Aorta (tissue), 5 donors: Measurements from ENCODE around the gene MTHFR. TPM values are rescaled to one million over a fixed set of nuclear protein-coding genes. Genes with fewer than 3 reads are reported as not detected.
A peak's percentile ranks its signal among the peaks of the same experiment; 100 is the strongest.

Experiments used
- ATAC-seq: fragments of 200-7000 bp; cut with Tn5 transposase; one replicate; pipeline ENCODE4 v1.9.1; 2022; ENCODE audit warnings: moderate library complexity; ENCODE audit not compliant: low FRiP score
- DNase-seq, 2 donors: peaks; one replicate each; pipeline ENCODE4 v3.0.0-alpha.2; 2020
- H3K27ac ChIP-seq, 2 donors: one replicate each; pipeline ENCODE4 v1.5.1; 2013; ENCODE audit warnings: low read length in 2 of 2, mild to moderate bottlenecking in 2 of 2, moderate library complexity in 2 of 2, control low read depth in 1 of 2, inconsistent platforms in 1 of 2, low read depth in 1 of 2
- H3K27me3 ChIP-seq, 2 donors: one replicate each; pipeline ENCODE4 v1.6.1; 2013; ENCODE audit warnings: control low read depth in 1 of 2, low read length in 1 of 2, mild to moderate bottlenecking in 1 of 2, moderate library complexity in 1 of 2; ENCODE audit not compliant: insufficient read depth in 2 of 2, control insufficient read depth in 1 of 2
- H3K36me3 ChIP-seq, 2 donors: one replicate each; pipeline ENCODE4 v1.6.1; 2013; ENCODE audit warnings: control low read depth in 1 of 2, low read length in 1 of 2, mild to moderate bottlenecking in 1 of 2; ENCODE audit not compliant: insufficient read depth in 2 of 2, control insufficient read depth in 1 of 2
- H3K4me1 ChIP-seq, 2 donors: one replicate each; pipeline ENCODE4 v1.6.1; 2013; ENCODE audit warnings: low read length in 2 of 2, control low read depth in 1 of 2, mild to moderate bottlenecking in 1 of 2, moderate library complexity in 1 of 2; ENCODE audit not compliant: insufficient read depth in 2 of 2, control insufficient read depth in 1 of 2
- H3K4me3 ChIP-seq, 2 donors: one replicate each; pipeline ENCODE4 v1.5.1; 2013; ENCODE audit warnings: low read length in 2 of 2, control low read depth in 1 of 2, mild to moderate bottlenecking in 1 of 2
- H3K9me3 ChIP-seq: one replicate; pipeline ENCODE4 v1.6.1; 2013; ENCODE audit warnings: mild to moderate bottlenecking, low read length; ENCODE audit not compliant: control insufficient read depth
- WGBS, 2 donors: extraction: QIAGEN DNeasy Blood & Tissue Kit; methylation state at CpG; one replicate each; pipeline ENCODE4 v1.1.7; 2013; 5-methylcytosine and 5-hydroxymethylcytosine counted together
- intact Hi-C, 2 donors: fragments of 100-400 bp; cut with DNase I; formaldehyde crosslinking; loops; one replicate each; pipeline versions ENCODE4 v1.14.2 to v1.15.0; 2022
- polyA plus RNA-seq, 2 donors: library from polyadenylated mRNA; stranded (reverse); fragments of 200-250 nt; gene quantifications; one replicate each; pipeline ENCODE4 v1.2.3, GENCODE V29; 2013
- total RNA-seq, 2 donors: library from RNA; stranded (reverse); fragmentation: NEBNext Ultra II Directional; extraction: Animal tissue kit (Norgen Biotek cat#: 25700); gene quantifications; one replicate each; pipeline ENCODE4 v1.2.1, GENCODE V29; 2021
- donor health status: healthy with polysubstance abuse.
- donor health status: Bipolar disorder and iron deficiency.
- donor health status: DM: no; HTN: no; CAD: no.
- donor health status: DM: no; HTN: no; CAD: no.
- donor health status: DM: yes; HTN: yes; CAD: no.

The MTHFR gene
- total and polyA plus RNA-seq, 4 donors = 4.6 to 53.0 (median 27.1) TPM

- Histone ChIP-seq H3K4me3 (no peak overlapping the region), H3K4me1 (no peaks in the 10 kb centered on the region), H3K36me3 (no peaks in the 10 kb centered on the region), H3K27me3 (no peaks in the 10 kb centered on the region), H3K27ac (no peak overlapping the region), H3K9me3 (no peaks in the 10 kb centered on the region)
- ATAC-seq = no peak
- intact Hi-C loops = no loop called here
- DNase-seq = no peak
- 67 to 75% methylated on average over 15 of the region's 15 CpGs for WGBS, 2 donors
Measured at GRCh38 chr1:11740258-11741192, 65.2 kb downstream of the MTHFR start.

GRCh38 chr1:11738783-11739182, 67.0 kb downstream of the MTHFR start:
- H3K4me3 ChIP-seq = no peak overlapping the region
- H3K9me3 ChIP-seq = no peaks in the 10 kb centered on the region
- H3K27ac ChIP-seq = no peak overlapping the region
- no peak for ATAC-seq
- DNase-seq = no peak
- H3K4me1 ChIP-seq = no peaks in the 10 kb centered on the region
- 87 to 90% methylated on average over 6 of the region's 6 CpGs for WGBS, 2 donors
- intact Hi-C loops = loop anchor here (5.0 kb wide), 3 partner anchors 49 to 69 kb away; partner anchors contain the start of genes CLCN6 (in 1 of the 2) and MTHFR (in 1 of the 2)
- H3K27me3 ChIP-seq = no peaks in the 10 kb centered on the region
- no peaks in the 10 kb centered on the region for H3K36me3 ChIP-seq

GRCh38 chr1:11738096-11738495, 67.7 kb downstream of the MTHFR start:
- H3K4me3 ChIP-seq = no peak overlapping the region
- ATAC-seq (no peak), DNase-seq (no peak)
- H3K9me3 ChIP-seq = no peaks in the 10 kb centered on the region
- WGBS, 2 donors = 75 to 84% methylated on average over 2 of the region's 2 CpGs
- no peaks in the 10 kb centered on the region for H3K36me3 ChIP-seq
- no peaks in the 10 kb centered on the region for H3K27me3 ChIP-seq
- H3K27ac ChIP-seq = no peak overlapping the region
- intact Hi-C loops = loop anchor here (5.0 kb wide), 3 partner anchors 49 to 69 kb away; partner anchors contain the start of genes CLCN6 (in 1 of the 2) and MTHFR (in 1 of the 2)
- no peaks in the 10 kb centered on the region for H3K4me1 ChIP-seq

GRCh38 chr1:11736746-11737639, 68.8 kb downstream of the MTHFR start:
- ATAC-seq = peak; percentile 67
- H3K27ac ChIP-seq = no peak overlapping the region
- DNase-seq = peak; percentile 72 to 89
- H3K4me1 ChIP-seq = no peaks in the 10 kb centered on the region
- H3K4me3 ChIP-seq = peak overlapping the region; percentile 69
- H3K27me3 ChIP-seq = no peaks in the 10 kb centered on the region
- H3K9me3 ChIP-seq = no peaks in the 10 kb centered on the region
- 16% methylated on average over 15 of the region's 15 CpGs for WGBS, 2 donors
- H3K36me3 ChIP-seq = no peaks in the 10 kb centered on the region
- intact Hi-C loops = loop anchor here (5.0 kb wide), 3 partner anchors 50 to 70 kb away; partner anchors contain the start of genes CLCN6 (in 1 of the 2) and MTHFR (in 1 of the 2)

- no peaks in the 10 kb centered on the region for H3K27me3 ChIP-seq
- H3K4me1 ChIP-seq = no peaks in the 10 kb centered on the region
- intact Hi-C loops = loop anchor here (5.0 kb wide), 3 partner anchors 51 to 71 kb away; partner anchors contain the start of genes CLCN6 (in 1 of the 2) and MTHFR (in 1 of the 2)
- peak within 1 kb of the TSS; percentile 19 to 55 for H3K27ac ChIP-seq
- DNase-seq = peak; percentile 98 to 99
- H3K36me3 ChIP-seq = no peaks in the 10 kb centered on the region
- 1% methylated on average over 56 to 59 of the region's 59 CpGs for WGBS, 2 donors
- peak; percentile 95 for ATAC-seq
- H3K4me3 ChIP-seq = peak within 1 kb of the TSS; percentile 69
- no peaks in the 10 kb centered on the region for H3K9me3 ChIP-seq
Measured at GRCh38 chr1:11735854-11736745, 69.7 kb downstream of the MTHFR start, which contains the start of gene AGTRAP. Gene AGTRAP (plus strand): TSS chr1:11736136. CDS start chr1:11736209, 73 bp downstream.

Other genes with a start within 250 kb of the MTHFR start
- 1 to 10 TPM; 1.7 to 9.8 TPM for gene FBXO2, start 151.5 kb downstream of the MTHFR start, total RNA-seq
- 1 to 10 TPM in 1 of 2 donors, under 1 TPM in 1; 0.87 to 7.3 TPM for gene FBXO2, start 151.5 kb downstream of the MTHFR start, polyA plus RNA-seq
- 10 to 100 TPM; 10.4 to 29.0 TPM for gene FBXO44, start 151.1 kb downstream of the MTHFR start, total RNA-seq
- gene FBXO44, start 151.1 kb downstream of the MTHFR start, polyA plus RNA-seq = 10 to 100 TPM; 13.1 to 40.6 TPM
- 1 to 10 TPM; 4.1 to 7.5 TPM for gene FBXO6, start 141.8 kb downstream of the MTHFR start, total RNA-seq
- gene FBXO6, start 141.8 kb downstream of the MTHFR start, polyA plus RNA-seq = 10 to 100 TPM; 11.4 to 12.1 TPM
- gene MAD2L2, start 124.8 kb downstream of the MTHFR start, total RNA-seq = 10 to 100 TPM; 23.4 to 24.1 TPM
- 10 to 100 TPM; 25.2 to 41.8 TPM for gene MAD2L2, start 124.8 kb downstream of the MTHFR start, polyA plus RNA-seq
- gene DRAXIN, start 114.3 kb downstream of the MTHFR start, total RNA-seq = under 1 TPM in 1 of 2 donors, not detected in 1; 0.21 TPM
- gene DRAXIN, start 114.3 kb downstream of the MTHFR start, polyA plus RNA-seq = under 1 TPM in 1 of 2 donors, not detected in 1; 0.03 TPM
- 10 to 100 TPM; 33.4 to 40.3 TPM for gene AGTRAP, start 69.8 kb downstream of the MTHFR start, total RNA-seq
- 10 to 100 TPM; 22.2 to 61.2 TPM for gene AGTRAP, start 69.8 kb downstream of the MTHFR start, polyA plus RNA-seq
- gene C1orf167, start 43.8 kb downstream of the MTHFR start, total RNA-seq = 1 to 10 TPM; 1.3 to 3.6 TPM
- 1 to 10 TPM in 1 of 2 donors, under 1 TPM in 1; 0.75 to 2.3 TPM for gene C1orf167, start 43.8 kb downstream of the MTHFR start, polyA plus RNA-seq
- gene CLCN6, start 227 bp upstream of the MTHFR start, total RNA-seq = 10 to 100 TPM; 25.8 to 37.5 TPM
- gene CLCN6, start 227 bp upstream of the MTHFR start, polyA plus RNA-seq = 10 to 100 TPM in 1 of 2 donors, 1 to 10 TPM in 1; 3.9 to 15.5 TPM
- gene NPPA, start 41.8 kb upstream of the MTHFR start, total RNA-seq = under 1 TPM in 1 of 2 donors, not detected in 1; 0.48 TPM
- gene NPPA, start 41.8 kb upstream of the MTHFR start, polyA plus RNA-seq = 1 to 10 TPM in 1 of 2 donors, under 1 TPM in 1; 0.23 to 5.5 TPM
- not detected for gene NPPB, start 53.0 kb upstream of the MTHFR start, total RNA-seq
- gene NPPB, start 53.0 kb upstream of the MTHFR start, polyA plus RNA-seq = 10 to 100 TPM in 1 of 2 donors, under 1 TPM in 1; 0.87 to 25.7 TPM
- gene KIAA2013, start 120.5 kb upstream of the MTHFR start, total RNA-seq = 10 to 100 TPM; 31.7 to 37.1 TPM
- gene KIAA2013, start 120.5 kb upstream of the MTHFR start, polyA plus RNA-seq = 10 to 100 TPM; 19.7 to 34.6 TPM
- 10 to 100 TPM; 80.2 to 95.9 TPM for gene PLOD1, start 128.8 kb upstream of the MTHFR start, total RNA-seq
- gene PLOD1, start 128.8 kb upstream of the MTHFR start, polyA plus RNA-seq = 10 to 100 TPM; 28.9 to 60.0 TPM
- 10 to 100 TPM; 57.1 TPM for gene MFN2, start 174.5 kb upstream of the MTHFR start, total RNA-seq
- gene MFN2, start 174.5 kb upstream of the MTHFR start, polyA plus RNA-seq = 10 to 100 TPM; 22.4 to 33.3 TPM
- gene MIIP, start 213.5 kb upstream of the MTHFR start, total RNA-seq = 10 to 100 TPM; 19.5 to 25.4 TPM
- gene MIIP, start 213.5 kb upstream of the MTHFR start, polyA plus RNA-seq = 100 to 1,000 TPM in 1 of 2 donors, 10 to 100 TPM in 1; 16.3 to 132 TPM